ENCODE results near the gene FLNB. TPM values are rescaled to one million over a fixed set of nuclear protein-coding genes. Genes with fewer than 3 reads are reported as not detected.

FLNB gene
- total and polyA plus RNA-seq, 9 of the 15 experiments (the other 6 are each of a cell fraction or from before 2014, with no cell fraction given), result 9.4 to 48.1 (median 25.6) TPM

- TF ChIP-seq, protein P1, sequence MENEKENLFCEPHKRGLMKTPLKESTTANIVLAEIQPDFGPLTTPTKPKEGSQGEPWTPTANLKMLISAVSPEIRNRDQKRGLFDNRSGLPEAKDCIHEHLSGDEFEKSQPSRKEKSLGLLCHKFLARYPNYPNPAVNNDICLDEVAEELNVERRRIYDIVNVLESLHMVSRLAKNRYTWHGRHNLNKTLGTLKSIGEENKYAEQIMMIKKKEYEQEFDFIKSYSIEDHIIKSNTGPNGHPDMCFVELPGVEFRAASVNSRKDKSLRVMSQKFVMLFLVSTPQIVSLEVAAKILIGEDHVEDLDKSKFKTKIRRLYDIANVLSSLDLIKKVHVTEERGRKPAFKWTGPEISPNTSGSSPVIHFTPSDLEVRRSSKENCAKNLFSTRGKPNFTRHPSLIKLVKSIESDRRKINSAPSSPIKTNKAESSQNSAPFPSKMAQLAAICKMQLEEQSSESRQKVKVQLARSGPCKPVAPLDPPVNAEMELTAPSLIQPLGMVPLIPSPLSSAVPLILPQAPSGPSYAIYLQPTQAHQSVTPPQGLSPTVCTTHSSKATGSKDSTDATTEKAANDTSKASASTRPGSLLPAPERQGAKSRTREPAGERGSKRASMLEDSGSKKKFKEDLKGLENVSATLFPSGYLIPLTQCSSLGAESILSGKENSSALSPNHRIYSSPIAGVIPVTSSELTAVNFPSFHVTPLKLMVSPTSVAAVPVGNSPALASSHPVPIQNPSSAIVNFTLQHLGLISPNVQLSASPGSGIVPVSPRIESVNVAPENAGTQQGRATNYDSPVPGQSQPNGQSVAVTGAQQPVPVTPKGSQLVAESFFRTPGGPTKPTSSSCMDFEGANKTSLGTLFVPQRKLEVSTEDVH (IDR thresholded peaks at IDR 0.05; ENCODE audit: low read depth, partially characterized antibody), result no peak
- no peak for TF ChIP-seq POLR2H (tag; IDR thresholded peaks at IDR 0.05; ENCODE audit: low read depth)
Measured at GRCh38 chr3:58034738-58035523, 26.7 kb downstream of the FLNB start (continued).

- Histone ChIP-seq H3K36me3 (ENCODE audit: control insufficient read depth, insufficient read depth, low read length) (no peaks in the 10 kb centered on the region), H3K4me1 (replicated peaks in 1 of 2; ENCODE audit: control insufficient read depth in 2 of 2, insufficient read depth in 2 of 2, low read length in 2 of 2) (peaks cover 17 to 37% of the 10 kb centered on the region in 2 experiments; a peak in 4 of 5 replicates), H3K9me1 (ENCODE audit: control insufficient read depth, insufficient read depth, low read length) (no peaks in the 10 kb centered on the region), H4K20me1 (replicated peaks; ENCODE audit: control insufficient read depth, insufficient read depth, low read length) (no peaks in the 10 kb centered on the region), H3K4me3 (no peak overlapping the region), H3K9me3 (replicated peaks; ENCODE audit: control insufficient read depth, insufficient read depth, low read depth, low read length) (no peaks in the 10 kb centered on the region), H2AFZ (ENCODE audit: low read depth, low read length) (no peak overlapping the region), H3K9ac (ENCODE audit: insufficient read depth in 1 of 2, low read depth in 2 of 2, low read length in 2 of 2) (peak overlapping the region in 1 of 2 experiments; percentile 39; a peak in 1 of 4 replicates), H3K4me2 (ENCODE audit: insufficient read depth, low read length) (no peak overlapping the region), H3K27me3 (ENCODE audit: control insufficient read depth in 2 of 2, insufficient read depth in 2 of 2, low read length in 2 of 2) (no peaks in the 10 kb centered on the region), H3K27ac (ENCODE audit: extremely low read depth, low read depth, low read length) (no peak overlapping the region; the same call in 2 of the 3 replicates), H3K79me2 (ENCODE audit: control insufficient read depth, insufficient read depth, low read length) (peaks cover 33% of the 10 kb centered on the region)
- ATAC-seq (no peak), FAIRE-seq (no peak), DNase-seq (ENCODE audit: extremely low read depth in 1 of 4, low spot score in 3 of 4) (no peak)
- in situ Hi-C loops (cut with MboI) (no loop called here), intact Hi-C loops (cut with micrococcal nuclease) (no loop called here)
- POLR2A ChIA-PET, result interaction anchor here (1.1 to 1.7 kb wide), 3 partner anchors 8 to 16 kb away, joined by 3 to 4 read pairs (median 3); no protein-coding TSS in a partner anchor
- no TSS peak for BruUV-seq (replicated peaks)
- WGBS (ENCODE audit: insufficient coverage, low coverage, missing lambda C conversion rate), result 69% methylated on average over 11 of the region's 11 CpGs
- TF ChIP-seq WHSC1 (IDR thresholded peaks at IDR 0.05; ENCODE audit: low read length) (no peak), COPS2 (conservative IDR thresholded peaks at IDR 0.05) (no peak), ATF6 (CRISPR knock-in tag; IDR thresholded peaks at IDR 0.05) (no peak)
- TF ChIP-seq, protein P2, sequence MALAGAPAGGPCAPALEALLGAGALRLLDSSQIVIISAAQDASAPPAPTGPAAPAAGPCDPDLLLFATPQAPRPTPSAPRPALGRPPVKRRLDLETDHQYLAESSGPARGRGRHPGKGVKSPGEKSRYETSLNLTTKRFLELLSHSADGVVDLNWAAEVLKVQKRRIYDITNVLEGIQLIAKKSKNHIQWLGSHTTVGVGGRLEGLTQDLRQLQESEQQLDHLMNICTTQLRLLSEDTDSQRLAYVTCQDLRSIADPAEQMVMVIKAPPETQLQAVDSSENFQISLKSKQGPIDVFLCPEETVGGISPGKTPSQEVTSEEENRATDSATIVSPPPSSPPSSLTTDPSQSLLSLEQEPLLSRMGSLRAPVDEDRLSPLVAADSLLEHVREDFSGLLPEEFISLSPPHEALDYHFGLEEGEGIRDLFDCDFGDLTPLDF (CRISPR knock-in tag; IDR thresholded peaks at IDR 0.05), result no peak
- CTCF ChIA-PET (ENCODE audit: low intra/inter-chr PET ratio), result no interaction called here
Measured at GRCh38 chr3:58035524-58036255, 27.5 kb downstream of the FLNB start.

Measured in K562 (cell line).